GM12873 (cell line): ENCODE measurements around the gene CCNYL1.

Source experiments
- TF ChIP-seq, protein P1 (sequence below): IDR thresholded peaks from 2 replicates; pipeline ENCODE4 v1.5.1; 2012; ENCODE audit warnings: low read depth, mild to moderate bottlenecking, moderate library complexity, low read length, control low read depth; ENCODE audit not compliant: insufficient read depth; ENCODE audit errors: missing control alignments

Gene CCNYL1

DNA sequence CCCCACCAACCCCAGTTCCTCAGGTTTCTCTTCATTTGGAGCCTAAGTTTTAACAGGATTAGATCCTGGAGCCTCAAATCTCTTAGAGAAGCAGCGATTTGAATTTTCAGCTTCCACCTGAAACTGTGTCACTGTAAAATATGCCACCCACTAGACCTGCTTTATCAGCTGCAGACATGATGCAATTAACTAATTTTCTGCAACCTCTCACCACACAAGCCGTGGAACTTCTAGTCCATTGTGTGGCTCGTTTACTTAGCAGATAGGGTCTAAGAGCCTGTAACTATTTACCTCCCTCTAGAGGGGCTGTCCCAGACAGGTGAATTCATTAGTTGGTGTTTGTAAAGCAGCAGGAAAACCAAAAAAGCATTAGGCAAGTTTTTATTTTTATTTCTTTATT is 89.8 kb downstream of the CCNYL1 start:
- TF ChIP-seq, protein P1, sequence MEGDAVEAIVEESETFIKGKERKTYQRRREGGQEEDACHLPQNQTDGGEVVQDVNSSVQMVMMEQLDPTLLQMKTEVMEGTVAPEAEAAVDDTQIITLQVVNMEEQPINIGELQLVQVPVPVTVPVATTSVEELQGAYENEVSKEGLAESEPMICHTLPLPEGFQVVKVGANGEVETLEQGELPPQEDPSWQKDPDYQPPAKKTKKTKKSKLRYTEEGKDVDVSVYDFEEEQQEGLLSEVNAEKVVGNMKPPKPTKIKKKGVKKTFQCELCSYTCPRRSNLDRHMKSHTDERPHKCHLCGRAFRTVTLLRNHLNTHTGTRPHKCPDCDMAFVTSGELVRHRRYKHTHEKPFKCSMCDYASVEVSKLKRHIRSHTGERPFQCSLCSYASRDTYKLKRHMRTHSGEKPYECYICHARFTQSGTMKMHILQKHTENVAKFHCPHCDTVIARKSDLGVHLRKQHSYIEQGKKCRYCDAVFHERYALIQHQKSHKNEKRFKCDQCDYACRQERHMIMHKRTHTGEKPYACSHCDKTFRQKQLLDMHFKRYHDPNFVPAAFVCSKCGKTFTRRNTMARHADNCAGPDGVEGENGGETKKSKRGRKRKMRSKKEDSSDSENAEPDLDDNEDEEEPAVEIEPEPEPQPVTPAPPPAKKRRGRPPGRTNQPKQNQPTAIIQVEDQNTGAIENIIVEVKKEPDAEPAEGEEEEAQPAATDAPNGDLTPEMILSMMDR: no peak

- TF ChIP-seq, protein P1: no peak
Measured at GRCh38 chr2:207802650-207803049, 91.2 kb downstream of the CCNYL1 start.
